Measurements from ENCODE around the gene TGFB1. TPM values are rescaled to one million over a fixed set of nuclear protein-coding genes. Genes with fewer than 3 reads are reported as not detected.

TGFB1 gene
- total RNA-seq, 1 donor = 18.7 TPM

DNA sequence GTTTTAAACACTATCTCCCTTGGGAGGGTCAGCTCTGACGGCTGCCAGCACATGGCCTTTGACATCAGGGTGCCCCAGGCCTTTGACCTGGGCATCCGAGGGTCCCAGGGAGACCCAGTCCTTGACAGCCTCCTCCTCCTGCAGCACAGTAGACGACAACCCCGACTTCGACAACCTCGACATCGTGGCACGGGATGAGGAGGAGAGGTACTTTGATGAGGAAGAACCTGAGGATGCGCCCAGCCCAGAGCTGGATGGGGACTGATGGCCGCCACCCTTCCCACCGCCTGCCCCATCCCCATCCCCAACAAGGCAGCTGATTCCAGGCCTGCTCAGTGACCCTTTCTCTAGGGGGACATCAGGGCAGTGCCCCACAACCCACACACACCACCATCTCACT, 31.3 kb downstream of the TGFB1 start:
- no peak for DNase-seq (ENCODE audit: low read depth)
- TF ChIP-seq, protein P1, sequence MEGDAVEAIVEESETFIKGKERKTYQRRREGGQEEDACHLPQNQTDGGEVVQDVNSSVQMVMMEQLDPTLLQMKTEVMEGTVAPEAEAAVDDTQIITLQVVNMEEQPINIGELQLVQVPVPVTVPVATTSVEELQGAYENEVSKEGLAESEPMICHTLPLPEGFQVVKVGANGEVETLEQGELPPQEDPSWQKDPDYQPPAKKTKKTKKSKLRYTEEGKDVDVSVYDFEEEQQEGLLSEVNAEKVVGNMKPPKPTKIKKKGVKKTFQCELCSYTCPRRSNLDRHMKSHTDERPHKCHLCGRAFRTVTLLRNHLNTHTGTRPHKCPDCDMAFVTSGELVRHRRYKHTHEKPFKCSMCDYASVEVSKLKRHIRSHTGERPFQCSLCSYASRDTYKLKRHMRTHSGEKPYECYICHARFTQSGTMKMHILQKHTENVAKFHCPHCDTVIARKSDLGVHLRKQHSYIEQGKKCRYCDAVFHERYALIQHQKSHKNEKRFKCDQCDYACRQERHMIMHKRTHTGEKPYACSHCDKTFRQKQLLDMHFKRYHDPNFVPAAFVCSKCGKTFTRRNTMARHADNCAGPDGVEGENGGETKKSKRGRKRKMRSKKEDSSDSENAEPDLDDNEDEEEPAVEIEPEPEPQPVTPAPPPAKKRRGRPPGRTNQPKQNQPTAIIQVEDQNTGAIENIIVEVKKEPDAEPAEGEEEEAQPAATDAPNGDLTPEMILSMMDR (IDR thresholded peaks at IDR 0.05; ENCODE audit: insufficient read depth, low read length) = no peak
- H3K4me3 ChIP-seq (ENCODE audit: low read depth, low read length) = no peak overlapping the region

DNA sequence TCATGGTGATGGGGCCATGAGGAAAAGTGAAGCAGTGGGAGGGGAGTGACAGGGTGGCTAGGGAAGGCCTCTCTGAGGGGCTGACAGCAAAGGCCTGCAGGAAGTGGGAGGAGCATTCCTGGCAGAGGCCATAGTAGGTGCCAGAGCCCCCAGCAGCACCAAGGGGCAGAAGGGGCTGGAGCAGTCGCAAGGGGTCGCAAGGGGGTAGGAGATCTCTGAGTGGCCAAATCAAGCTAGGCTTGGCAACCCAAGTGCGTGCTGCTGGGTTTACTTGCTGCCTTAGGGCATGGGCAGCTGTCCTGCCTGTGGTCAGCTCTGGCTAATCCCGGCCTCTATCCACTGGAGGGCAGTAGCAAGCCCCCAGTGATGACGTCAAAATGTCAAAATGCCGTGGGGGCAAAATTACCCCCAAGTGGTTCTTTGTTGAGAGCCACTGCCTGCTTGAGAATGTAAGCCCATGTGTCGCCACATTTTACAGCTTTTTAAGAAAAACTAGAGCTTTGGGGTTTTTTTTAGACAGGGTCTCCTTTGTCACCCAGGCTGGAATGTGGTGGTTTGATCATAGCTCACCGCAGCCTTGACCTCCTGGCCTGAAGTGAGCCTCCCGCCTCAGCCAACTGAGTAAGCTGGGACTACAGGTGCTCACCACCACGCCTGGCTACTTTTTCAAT, 32.0 kb downstream of the TGFB1 start:
- no peak overlapping the region for H3K4me3 ChIP-seq (ENCODE audit: low read depth, low read length)
- DNase-seq (ENCODE audit: low read depth) = peak; percentile 75

DNA sequence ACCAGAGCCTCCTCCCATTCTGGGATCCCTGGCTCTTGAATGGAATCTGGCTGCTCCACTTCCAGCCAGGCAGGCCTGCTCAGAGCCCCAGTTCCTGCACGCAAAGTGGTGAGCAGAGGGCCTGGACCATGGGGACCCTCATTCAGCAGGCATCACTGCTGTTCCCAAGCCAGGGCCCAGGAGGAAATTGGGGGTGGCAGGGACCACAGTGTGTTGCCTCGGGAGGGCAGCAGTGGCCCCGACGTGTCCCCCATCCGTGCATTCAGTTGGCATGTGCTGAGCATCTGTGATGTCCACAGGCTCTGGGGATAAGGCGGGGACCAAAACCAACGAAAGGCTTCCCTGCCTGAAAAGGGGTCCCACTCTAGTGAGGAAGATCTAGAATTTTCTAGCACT, 32.5 kb downstream of the TGFB1 start:
- H3K4me3 ChIP-seq (ENCODE audit: low read depth, low read length) = no peak overlapping the region
- TF ChIP-seq, protein P1 (IDR thresholded peaks at IDR 0.05; ENCODE audit: insufficient read depth, low read length) = no peak
- DNase-seq (ENCODE audit: low read depth) = no peak

More for the DNA sequence above, 32.0 kb downstream of the TGFB1 start:
- TF ChIP-seq, protein P1 (IDR thresholded peaks at IDR 0.05; ENCODE audit: insufficient read depth, low read length) = peak; percentile 84

DNA sequence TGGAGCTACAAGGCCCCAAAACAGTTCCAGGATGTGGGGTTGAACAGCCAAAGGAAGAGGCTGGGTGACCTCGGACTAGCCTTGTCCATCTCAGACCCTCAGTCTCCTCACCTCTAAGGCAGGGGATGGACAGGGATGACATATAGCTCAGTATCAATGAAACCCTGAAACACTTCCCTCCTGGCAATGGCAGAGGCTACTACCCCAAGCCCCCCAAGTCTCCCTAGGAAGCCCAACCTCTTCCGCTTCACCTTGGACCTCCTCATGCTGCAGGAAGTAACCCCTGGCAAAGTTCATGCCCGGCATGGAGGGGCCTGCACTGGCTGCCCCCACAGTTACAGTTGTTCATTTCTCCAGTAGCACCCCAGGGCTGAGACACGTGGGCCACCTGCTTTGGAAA, 33.2 kb downstream of the TGFB1 start:
- DNase-seq (ENCODE audit: low read depth) = no peak
- H3K4me3 ChIP-seq (ENCODE audit: low read depth, low read length) = no peak overlapping the region
- TF ChIP-seq, protein P1 (IDR thresholded peaks at IDR 0.05; ENCODE audit: insufficient read depth, low read length) = no peak

DNA sequence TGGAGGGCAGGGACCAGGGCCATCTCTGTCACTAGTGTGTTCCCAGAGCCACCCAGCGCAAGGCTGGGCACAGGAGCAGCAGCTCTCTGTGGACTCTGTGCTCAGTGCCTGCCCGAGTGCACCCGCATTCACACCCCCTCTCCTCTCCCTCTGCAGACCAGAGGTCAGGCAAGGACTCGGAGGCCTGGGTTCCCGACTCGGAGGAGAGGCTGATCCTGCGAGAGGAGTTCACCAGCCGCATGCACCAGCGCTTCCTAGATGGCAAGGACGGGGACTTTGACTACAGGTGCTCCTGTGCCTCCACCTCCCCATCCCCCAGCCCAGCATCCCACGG, 33.6 kb downstream of the TGFB1 start:
- DNase-seq (ENCODE audit: low read depth) = no peak
- TF ChIP-seq, protein P1 (IDR thresholded peaks at IDR 0.05; ENCODE audit: insufficient read depth, low read length) = no peak
- H3K4me3 ChIP-seq (ENCODE audit: low read depth, low read length) = no peak overlapping the region

DNA sequence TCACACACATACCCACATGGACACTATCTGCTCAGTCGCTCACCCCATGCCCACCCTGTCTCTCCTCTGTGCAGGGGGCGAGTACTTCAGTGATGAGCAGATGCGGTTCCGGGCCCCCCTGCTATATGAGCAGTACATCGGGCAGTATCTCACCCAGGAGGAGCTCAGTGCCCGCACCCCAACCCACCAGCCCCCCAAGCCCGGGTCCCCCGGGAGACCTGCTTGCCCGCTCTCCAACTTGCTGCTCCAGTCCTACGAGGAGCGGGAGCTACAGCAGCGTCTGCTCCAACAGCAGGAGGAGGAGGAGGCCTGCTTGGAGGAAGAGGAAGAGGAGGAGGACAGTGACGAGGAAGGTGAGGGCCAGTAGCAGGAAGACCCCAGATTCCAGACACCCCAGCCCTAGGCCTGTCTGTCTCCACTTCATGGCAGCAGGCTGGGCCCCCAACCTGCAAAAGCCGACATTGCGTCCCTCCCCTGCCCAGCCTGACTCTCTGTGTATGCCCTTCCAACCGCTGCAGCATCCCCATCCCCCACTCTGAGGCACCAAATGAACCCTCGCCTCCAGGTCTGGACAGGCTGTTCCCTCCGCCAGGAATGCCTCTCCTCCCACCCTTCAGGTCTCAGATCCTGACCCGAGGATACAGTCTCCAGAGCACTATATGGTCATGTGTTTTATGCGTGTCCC, 34.1 kb downstream of the TGFB1 start:
- DNase-seq (ENCODE audit: low read depth) = no peak
- TF ChIP-seq, protein P1 (IDR thresholded peaks at IDR 0.05; ENCODE audit: insufficient read depth, low read length) = no peak
- no peak overlapping the region for H3K4me3 ChIP-seq (ENCODE audit: low read depth, low read length)

All from fibroblast of the aortic adventitia (primary cell).